ENCODE data around the gene TEAD2.
"Not testable (repeated sequence)": the region's sequence is repeated elsewhere in the genome, so short reads cannot be mapped to it uniquely, and the experiment has no call there.

Gene TEAD2

DNA sequence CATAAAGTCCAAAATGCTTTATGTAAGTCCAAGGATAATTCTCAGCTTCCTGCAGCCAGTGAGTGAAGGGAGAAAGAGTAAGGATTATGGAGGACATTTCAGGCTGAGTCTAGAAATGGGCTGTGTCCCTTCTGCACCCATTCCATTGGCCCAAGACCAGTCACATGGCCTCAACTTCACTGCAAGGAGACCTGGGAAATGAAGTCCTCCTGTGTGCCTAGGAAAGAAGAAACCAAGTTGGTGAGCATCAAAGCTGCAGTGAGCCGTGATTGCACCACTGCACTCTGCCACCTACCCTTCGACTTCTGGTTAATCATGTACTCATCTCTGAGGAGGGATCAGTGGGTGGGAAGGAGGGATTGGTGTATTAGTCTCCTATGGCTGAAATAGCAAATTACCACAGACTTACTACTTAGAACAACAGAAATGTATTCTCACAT, 30.6 kb downstream of the TEAD2 start:
- Histone ChIP-seq H3K27ac (ENCODE audit: low read depth, low read length) (peak overlapping the region; percentile 97), H4K20me1 (ENCODE audit: control insufficient read depth, insufficient read depth, low read depth, low read length) (no peaks in the 10 kb centered on the region), H3K9me2 (replicated peaks; ENCODE audit: control insufficient read depth, low read length) (no peaks in the 10 kb centered on the region), H3K4me1 (ENCODE audit: control insufficient read depth, low read length) (peaks cover 87% of the 10 kb centered on the region), H3K4me2 (ENCODE audit: low read length) (peak overlapping the region; percentile 99), H3F3A (ENCODE audit: control insufficient read depth, insufficient read depth) (peaks cover 70% of the 10 kb centered on the region), H3K9me3 (ENCODE audit: control insufficient read depth, insufficient read depth, low read length) (no peaks in the 10 kb centered on the region), H3K36me3 (ENCODE audit: control insufficient read depth, low read length) (peaks cover 55% of the 10 kb centered on the region), H3K27me3 (ENCODE audit: control insufficient read depth, low read length) (no peaks in the 10 kb centered on the region), H3K4me3 (ENCODE audit: low read length) (peak overlapping the region; percentile 85), H3K79me2 (ENCODE audit: control insufficient read depth, low read length) (peaks cover 54% of the 10 kb centered on the region)
- TF ChIP-seq EZH2phosphoT487 (IDR thresholded peaks at IDR 0.05; ENCODE audit: borderline replicate concordance, low read length), result no peak
- TF ChIP-seq, protein P1, sequence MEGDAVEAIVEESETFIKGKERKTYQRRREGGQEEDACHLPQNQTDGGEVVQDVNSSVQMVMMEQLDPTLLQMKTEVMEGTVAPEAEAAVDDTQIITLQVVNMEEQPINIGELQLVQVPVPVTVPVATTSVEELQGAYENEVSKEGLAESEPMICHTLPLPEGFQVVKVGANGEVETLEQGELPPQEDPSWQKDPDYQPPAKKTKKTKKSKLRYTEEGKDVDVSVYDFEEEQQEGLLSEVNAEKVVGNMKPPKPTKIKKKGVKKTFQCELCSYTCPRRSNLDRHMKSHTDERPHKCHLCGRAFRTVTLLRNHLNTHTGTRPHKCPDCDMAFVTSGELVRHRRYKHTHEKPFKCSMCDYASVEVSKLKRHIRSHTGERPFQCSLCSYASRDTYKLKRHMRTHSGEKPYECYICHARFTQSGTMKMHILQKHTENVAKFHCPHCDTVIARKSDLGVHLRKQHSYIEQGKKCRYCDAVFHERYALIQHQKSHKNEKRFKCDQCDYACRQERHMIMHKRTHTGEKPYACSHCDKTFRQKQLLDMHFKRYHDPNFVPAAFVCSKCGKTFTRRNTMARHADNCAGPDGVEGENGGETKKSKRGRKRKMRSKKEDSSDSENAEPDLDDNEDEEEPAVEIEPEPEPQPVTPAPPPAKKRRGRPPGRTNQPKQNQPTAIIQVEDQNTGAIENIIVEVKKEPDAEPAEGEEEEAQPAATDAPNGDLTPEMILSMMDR (IDR thresholded peaks at IDR 0.05; ENCODE audit: low read depth, low read length, poor library complexity, severe bottlenecking), result no peak

DNA sequence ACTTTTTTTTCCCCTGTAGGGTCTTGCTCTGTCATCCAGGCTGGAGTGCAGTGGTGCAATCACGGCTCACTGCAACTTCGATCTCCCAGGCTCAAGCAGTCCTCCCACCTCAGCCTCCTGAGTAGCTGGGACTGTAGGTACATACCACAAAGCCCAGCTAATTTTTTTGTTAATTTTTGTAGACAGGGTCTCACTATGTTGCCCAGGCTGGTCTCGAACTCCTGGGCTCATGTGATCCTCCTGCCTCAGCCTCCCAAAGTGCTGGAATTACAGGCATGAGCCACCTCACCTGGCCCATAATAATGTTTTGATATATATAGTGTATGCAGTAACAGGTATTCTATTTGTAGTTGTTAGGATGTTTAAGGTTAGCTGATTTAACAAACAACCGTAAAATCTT, 31.0 kb downstream of the TEAD2 start:
- peak overlapping the region; percentile 97 for H3K27ac ChIP-seq (ENCODE audit: low read depth, low read length)
- H3K36me3 ChIP-seq (ENCODE audit: control insufficient read depth, low read length), result peaks cover 50% of the 10 kb centered on the region
- peak overlapping the region; percentile 99 for H3K4me2 ChIP-seq (ENCODE audit: low read length)
- H3K4me3 ChIP-seq (ENCODE audit: low read length), result peak overlapping the region; percentile 85
- not testable (repeated sequence) for H3K27me3 ChIP-seq (ENCODE audit: control insufficient read depth, low read length); H3K9me2 ChIP-seq (replicated peaks; ENCODE audit: control insufficient read depth, low read length); H3K9me3 ChIP-seq (ENCODE audit: control insufficient read depth, insufficient read depth, low read length); H4K20me1 ChIP-seq (ENCODE audit: control insufficient read depth, insufficient read depth, low read depth, low read length)
- H3K4me1 ChIP-seq (ENCODE audit: control insufficient read depth, low read length), result peaks cover 88% of the 10 kb centered on the region
- peaks cover 70% of the 10 kb centered on the region for H3F3A ChIP-seq (ENCODE audit: control insufficient read depth, insufficient read depth)
- H3K79me2 ChIP-seq (ENCODE audit: control insufficient read depth, low read length), result peaks cover 49% of the 10 kb centered on the region

DNA sequence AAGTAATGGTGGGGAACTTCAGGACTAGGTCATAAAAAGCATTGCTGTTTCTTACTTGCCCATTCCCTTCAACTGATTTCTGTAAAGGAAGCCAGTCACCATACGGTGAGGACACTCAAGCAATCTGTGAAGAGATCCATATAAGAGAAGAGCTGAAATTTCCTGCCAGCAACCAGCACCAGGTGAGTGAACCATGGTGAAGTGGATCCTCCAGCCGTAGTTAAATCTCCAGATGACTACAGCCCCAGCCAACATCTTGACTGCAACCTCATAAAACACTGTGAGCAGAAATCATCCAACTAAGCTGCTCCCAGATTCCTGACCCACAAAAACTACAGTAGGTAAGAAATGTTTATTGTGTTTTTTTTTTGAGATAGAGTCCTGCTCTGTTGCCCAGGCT, 33.5 kb downstream of the TEAD2 start:
- H4K20me1 ChIP-seq (ENCODE audit: control insufficient read depth, insufficient read depth, low read depth, low read length), result no peaks in the 10 kb centered on the region
- peaks cover 94% of the 10 kb centered on the region for H3K4me1 ChIP-seq (ENCODE audit: control insufficient read depth, low read length)
- no peaks in the 10 kb centered on the region for H3K9me2 ChIP-seq (replicated peaks; ENCODE audit: control insufficient read depth, low read length)
- no peaks in the 10 kb centered on the region for H3K27me3 ChIP-seq (ENCODE audit: control insufficient read depth, low read length)
- peaks cover 49% of the 10 kb centered on the region for H3K79me2 ChIP-seq (ENCODE audit: control insufficient read depth, low read length)
- H3F3A ChIP-seq (ENCODE audit: control insufficient read depth, insufficient read depth), result peaks cover 61% of the 10 kb centered on the region
- peaks cover 1% of the 10 kb centered on the region for H3K9me3 ChIP-seq (ENCODE audit: control insufficient read depth, insufficient read depth, low read length)
- TF ChIP-seq, protein P1 (IDR thresholded peaks at IDR 0.05; ENCODE audit: low read depth, low read length, poor library complexity, severe bottlenecking), result no peak
- TF ChIP-seq EZH2phosphoT487 (IDR thresholded peaks at IDR 0.05; ENCODE audit: borderline replicate concordance, low read length), result no peak
- H3K4me2 ChIP-seq (ENCODE audit: low read length), result peak overlapping the region; percentile 99
- peak overlapping the region; percentile 97 for H3K27ac ChIP-seq (ENCODE audit: low read depth, low read length)
- peaks cover 39% of the 10 kb centered on the region for H3K36me3 ChIP-seq (ENCODE audit: control insufficient read depth, low read length)
- peak overlapping the region; percentile 85 for H3K4me3 ChIP-seq (ENCODE audit: low read length)

DNA sequence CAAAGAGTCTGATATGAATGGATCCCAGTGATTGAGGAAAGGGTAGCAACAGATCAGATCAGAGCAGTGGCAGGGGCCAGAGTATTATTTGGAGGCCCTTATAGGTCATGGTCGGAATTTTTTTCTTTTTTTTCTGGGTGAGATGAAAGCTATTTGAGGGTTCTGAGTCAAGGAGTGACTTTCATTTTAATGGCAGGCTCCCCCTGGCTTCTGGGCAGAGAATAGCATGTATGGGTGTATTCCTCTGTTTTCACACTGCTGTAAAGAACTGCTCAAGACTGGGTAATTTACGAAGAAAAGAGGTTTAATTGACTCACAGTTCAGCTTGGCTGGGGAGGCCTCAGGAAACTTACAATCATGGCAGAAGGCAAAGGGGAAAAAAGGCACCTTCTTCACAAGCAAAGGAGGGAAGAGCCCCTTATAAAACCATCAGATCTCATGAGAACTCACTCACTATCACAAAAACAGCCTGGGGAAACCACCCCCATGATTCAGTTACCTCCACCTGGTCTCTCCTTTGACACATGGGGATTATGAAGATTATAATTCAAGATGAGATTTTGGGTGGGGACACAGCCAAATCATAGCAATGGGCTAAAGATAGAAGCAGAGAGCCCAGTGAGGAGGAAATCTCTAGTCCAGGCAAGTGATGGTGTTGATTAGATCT, 34.2 kb downstream of the TEAD2 start:
- H3K4me1 ChIP-seq (ENCODE audit: control insufficient read depth, low read length), result peaks cover 87% of the 10 kb centered on the region
- H3K4me3 ChIP-seq (ENCODE audit: low read length), result peak overlapping the region; percentile 85
- H3K9me2 ChIP-seq (replicated peaks; ENCODE audit: control insufficient read depth, low read length), result no peaks in the 10 kb centered on the region
- no peaks in the 10 kb centered on the region for H4K20me1 ChIP-seq (ENCODE audit: control insufficient read depth, insufficient read depth, low read depth, low read length)
- peaks cover 50% of the 10 kb centered on the region for H3K79me2 ChIP-seq (ENCODE audit: control insufficient read depth, low read length)
- H3K27ac ChIP-seq (ENCODE audit: low read depth, low read length), result peak overlapping the region; percentile 97
- no peaks in the 10 kb centered on the region for H3K27me3 ChIP-seq (ENCODE audit: control insufficient read depth, low read length)
- no peak for TF ChIP-seq EZH2phosphoT487 (IDR thresholded peaks at IDR 0.05; ENCODE audit: borderline replicate concordance, low read length)
- TF ChIP-seq, protein P1 (IDR thresholded peaks at IDR 0.05; ENCODE audit: low read depth, low read length, poor library complexity, severe bottlenecking), result peak; percentile 89
- H3K36me3 ChIP-seq (ENCODE audit: control insufficient read depth, low read length), result peaks cover 41% of the 10 kb centered on the region
- H3K9me3 ChIP-seq (ENCODE audit: control insufficient read depth, insufficient read depth, low read length), result peaks cover 5% of the 10 kb centered on the region
- peaks cover 58% of the 10 kb centered on the region for H3F3A ChIP-seq (ENCODE audit: control insufficient read depth, insufficient read depth)
- peak overlapping the region; percentile 99 for H3K4me2 ChIP-seq (ENCODE audit: low read length)

All from DOHH2 (cell line).